Measurements from ENCODE around the gene YPEL5.
"Not testable (repeated sequence)": the region's sequence is repeated elsewhere in the genome, so short reads cannot be mapped to it uniquely, and the experiment has no call there.

The YPEL5 gene

DNA sequence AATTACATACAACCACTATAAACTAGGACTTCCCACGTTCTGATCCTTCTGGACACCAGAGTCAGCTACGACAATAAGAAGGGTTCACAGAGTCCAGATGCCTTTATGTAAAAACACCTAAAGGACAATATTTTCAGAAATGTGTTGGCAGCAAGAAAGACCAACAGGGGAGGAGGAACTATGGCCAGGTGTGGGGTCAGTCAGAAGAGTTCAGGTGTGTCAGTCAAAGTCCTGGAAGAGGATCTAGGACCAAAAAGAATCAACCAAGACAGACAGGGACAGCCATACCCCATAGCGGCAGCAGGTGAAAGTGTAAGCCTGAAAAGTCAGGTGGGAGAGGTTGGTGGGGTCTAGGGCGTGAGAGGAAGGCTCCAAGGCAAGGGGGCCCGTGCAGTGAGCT is 38.0 kb upstream of the YPEL5 start:
- no peak overlapping the region for H3K4me3 ChIP-seq (ENCODE audit: low read length)
- DNase-seq (ENCODE audit: low read depth), result no peak
- TF ChIP-seq, protein P1, sequence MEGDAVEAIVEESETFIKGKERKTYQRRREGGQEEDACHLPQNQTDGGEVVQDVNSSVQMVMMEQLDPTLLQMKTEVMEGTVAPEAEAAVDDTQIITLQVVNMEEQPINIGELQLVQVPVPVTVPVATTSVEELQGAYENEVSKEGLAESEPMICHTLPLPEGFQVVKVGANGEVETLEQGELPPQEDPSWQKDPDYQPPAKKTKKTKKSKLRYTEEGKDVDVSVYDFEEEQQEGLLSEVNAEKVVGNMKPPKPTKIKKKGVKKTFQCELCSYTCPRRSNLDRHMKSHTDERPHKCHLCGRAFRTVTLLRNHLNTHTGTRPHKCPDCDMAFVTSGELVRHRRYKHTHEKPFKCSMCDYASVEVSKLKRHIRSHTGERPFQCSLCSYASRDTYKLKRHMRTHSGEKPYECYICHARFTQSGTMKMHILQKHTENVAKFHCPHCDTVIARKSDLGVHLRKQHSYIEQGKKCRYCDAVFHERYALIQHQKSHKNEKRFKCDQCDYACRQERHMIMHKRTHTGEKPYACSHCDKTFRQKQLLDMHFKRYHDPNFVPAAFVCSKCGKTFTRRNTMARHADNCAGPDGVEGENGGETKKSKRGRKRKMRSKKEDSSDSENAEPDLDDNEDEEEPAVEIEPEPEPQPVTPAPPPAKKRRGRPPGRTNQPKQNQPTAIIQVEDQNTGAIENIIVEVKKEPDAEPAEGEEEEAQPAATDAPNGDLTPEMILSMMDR (conservative IDR thresholded peaks at IDR 0.05; ENCODE audit: low read length), result no peak

GRCh38 chr2:30109856-30110255 is 37.0 kb upstream of the YPEL5 start:
- no peak overlapping the region for H3K4me3 ChIP-seq (ENCODE audit: low read length)
- DNase-seq (ENCODE audit: low read depth), result no peak
- TF ChIP-seq, protein P1 (conservative IDR thresholded peaks at IDR 0.05; ENCODE audit: low read length), result no peak

GRCh38 chr2:30110773-30111172 is 36.0 kb upstream of the YPEL5 start:
- DNase-seq (ENCODE audit: low read depth), result peak; percentile 22
- H3K4me3 ChIP-seq (ENCODE audit: low read length), result no peak overlapping the region
- TF ChIP-seq, protein P1 (conservative IDR thresholded peaks at IDR 0.05; ENCODE audit: low read length), result no peak

- not testable (repeated sequence) for DNase-seq (ENCODE audit: low read depth); H3K4me3 ChIP-seq (ENCODE audit: low read length)
Measured at GRCh38 chr2:30111186-30111585, 35.6 kb upstream of the YPEL5 start.

DNA sequence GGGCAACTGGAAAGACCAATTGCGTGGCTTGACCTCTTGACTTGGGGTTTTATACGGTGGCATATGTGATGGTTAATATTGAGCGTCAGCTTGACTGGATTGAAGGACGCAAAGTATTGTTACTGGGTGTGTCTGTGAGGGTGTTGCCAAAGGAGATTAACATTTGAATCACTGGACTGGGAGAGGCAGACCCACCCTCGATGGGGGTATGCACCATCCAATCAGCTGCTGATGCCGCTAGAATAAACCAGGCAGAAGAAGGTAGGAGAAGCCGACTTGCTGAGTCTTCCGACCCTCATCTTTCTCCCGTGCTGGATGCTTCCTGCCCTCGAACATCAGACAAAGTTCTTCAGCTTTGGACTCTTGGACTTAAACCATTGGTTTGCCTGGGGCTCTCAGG is 34.2 kb upstream of the YPEL5 start:
- TF ChIP-seq, protein P1 (conservative IDR thresholded peaks at IDR 0.05; ENCODE audit: low read length), result no peak
- DNase-seq (ENCODE audit: low read depth), result no peak
- H3K4me3 ChIP-seq (ENCODE audit: low read length), result no peak overlapping the region

- TF ChIP-seq, protein P1 (conservative IDR thresholded peaks at IDR 0.05; ENCODE audit: low read length), result no peak
- H3K4me3 ChIP-seq (ENCODE audit: low read length), result no peak overlapping the region
- peak; percentile 85 for DNase-seq (ENCODE audit: low read depth)
Measured at GRCh38 chr2:30113617-30114293, 33.1 kb upstream of the YPEL5 start.

DNA sequence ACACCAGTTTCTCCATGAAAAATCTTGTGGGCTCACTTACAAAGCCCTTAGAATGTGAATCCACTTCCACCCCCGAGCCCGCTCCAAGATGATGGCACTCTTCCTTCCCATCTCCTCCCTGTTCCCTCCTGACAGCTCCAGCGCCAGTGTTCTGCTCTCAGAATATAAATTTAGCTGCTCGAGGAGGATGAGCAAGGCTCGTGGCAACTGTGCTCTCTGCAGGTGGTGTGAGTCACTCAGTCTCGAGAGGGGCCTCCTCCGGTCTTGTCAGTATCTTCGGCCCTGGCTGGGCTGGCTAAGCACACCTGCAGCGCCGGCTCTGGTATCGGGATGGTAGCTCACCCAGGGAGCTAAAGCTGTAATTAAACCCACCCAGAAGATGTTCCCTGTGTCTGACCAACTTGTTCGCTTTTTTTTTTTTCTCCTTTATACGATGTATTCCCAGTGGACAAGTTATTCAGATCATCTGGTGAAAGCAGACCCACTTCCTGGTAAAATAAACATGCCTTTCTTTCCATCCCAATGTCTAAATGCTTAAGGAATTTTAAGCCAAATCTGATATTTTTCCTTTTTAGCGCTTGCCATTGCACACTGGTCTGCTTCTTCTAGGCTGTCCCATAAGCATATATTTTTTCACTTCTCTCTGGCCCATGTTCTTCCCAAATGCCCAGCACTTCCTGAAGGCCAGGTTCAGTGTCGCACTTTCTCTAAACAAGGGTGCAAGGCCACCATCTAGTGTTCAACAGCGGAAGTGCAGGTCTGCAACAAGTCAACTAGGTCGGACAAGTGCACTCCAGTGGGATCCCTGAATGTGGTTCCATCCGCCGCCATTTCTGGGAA is 31.4 kb upstream of the YPEL5 start:
- peak; percentile 79 for DNase-seq (ENCODE audit: low read depth)
- TF ChIP-seq, protein P1 (conservative IDR thresholded peaks at IDR 0.05; ENCODE audit: low read length), result peak; percentile 100
- no peak overlapping the region for H3K4me3 ChIP-seq (ENCODE audit: low read length)
